ENCODE data around the gene KDR.

GRCh38 chr4:55125087-55125721 is at the start of gene KDR:
- TF ChIP-seq CTCF (IDR thresholded peaks at IDR 0.05) (no peak), POLR2A (IDR thresholded peaks at IDR 0.05) (no peak)

Measured in suprapubic skin (tissue), 3 donors.